Astrocyte (in vitro differentiated cells and primary cell): ENCODE data around the gene SCYL1. TPM values are rescaled to one million over a fixed set of nuclear protein-coding genes. Genes with fewer than 3 reads are reported as not detected.
A peak's percentile ranks its signal among the peaks of the same experiment; 100 is the strongest.

ENCODE experiments used
- DNase-seq: peaks from one replicate; pipeline ENCODE4 v3.0.0-alpha.2; 2010; ENCODE audit warnings: low read depth
- FAIRE-seq: peaks from 2 replicates; lab custom pipeline; 2011; peaks lifted over from hg19 to GRCh38; lab: Jason Lieb, UNC
- H2AFZ ChIP-seq: 2 replicates; pipeline ENCODE4 v1.6.0; 2012; ENCODE audit warnings: low read depth, low read length, inconsistent platforms
- H3K27ac ChIP-seq: 2 replicates; pipeline ENCODE4 v1.5.1; 2011; ENCODE audit warnings: low read depth, low read length, inconsistent platforms
- H3K27me3 ChIP-seq: 2 replicates; pipeline ENCODE4 v1.6.0; 2011; ENCODE audit warnings: low read length, inconsistent platforms; ENCODE audit not compliant: insufficient read depth
- H3K36me3 ChIP-seq: 2 replicates; pipeline ENCODE4 v1.5.1; 2011; ENCODE audit warnings: low read length, inconsistent platforms; ENCODE audit not compliant: insufficient read depth
- H3K4me1 ChIP-seq: 2 replicates; pipeline ENCODE4 v1.5.1; 2011; ENCODE audit warnings: low read length, inconsistent platforms; ENCODE audit not compliant: insufficient read depth
- H3K4me2 ChIP-seq: 2 replicates; pipeline ENCODE4 v1.6.0; 2012; ENCODE audit warnings: low read length, inconsistent platforms
- H3K4me3 ChIP-seq: 2 replicates; pipeline ENCODE4 v1.5.1; 2011; ENCODE audit warnings: low read depth, mild to moderate bottlenecking, low read length, inconsistent platforms; ENCODE audit not compliant: insufficient read depth
- H3K79me2 ChIP-seq: 2 replicates; pipeline ENCODE4 v1.6.0; 2012; ENCODE audit warnings: mild to moderate bottlenecking, low read length, inconsistent platforms; ENCODE audit not compliant: insufficient read depth
- H3K9ac ChIP-seq: 2 replicates; pipeline ENCODE4 v1.6.0; 2012; ENCODE audit warnings: mild to moderate bottlenecking, low read length, inconsistent platforms
- H3K9me3 ChIP-seq: 2 replicates; pipeline ENCODE4 v1.5.1; 2012; ENCODE audit warnings: low read depth, mild to moderate bottlenecking, low read length, inconsistent platforms; ENCODE audit not compliant: insufficient read depth
- H4K20me1 ChIP-seq: 2 replicates; pipeline ENCODE4 v1.6.0; 2012; ENCODE audit warnings: low read length, inconsistent platforms; ENCODE audit not compliant: insufficient read depth
- H3K27ac Mint-ChIP-seq: one replicate; pipeline ENCODE4 v1.8.0; 2021; ENCODE audit warnings: mild to moderate bottlenecking, mixed read lengths; ENCODE audit not compliant: unreplicated experiment
- H3K27me3 Mint-ChIP-seq: one replicate; pipeline ENCODE4 v1.8.0; 2021; ENCODE audit warnings: low read depth, mixed read lengths; ENCODE audit not compliant: unreplicated experiment
- H3K36me3 Mint-ChIP-seq: one replicate; pipeline ENCODE4 v1.8.0; 2021; ENCODE audit warnings: low read depth, mixed read lengths; ENCODE audit not compliant: unreplicated experiment
- H3K4me1 Mint-ChIP-seq: one replicate; pipeline ENCODE4 v1.8.0; 2021; ENCODE audit warnings: low read depth, mixed read lengths; ENCODE audit not compliant: unreplicated experiment
- H3K4me3 Mint-ChIP-seq: one replicate; pipeline ENCODE4 v1.8.0; 2021; ENCODE audit warnings: mild to moderate bottlenecking, moderate library complexity, mixed read lengths; ENCODE audit not compliant: unreplicated experiment
- H3K9me3 Mint-ChIP-seq: one replicate; pipeline ENCODE4 v1.8.0; 2021; ENCODE audit warnings: mild to moderate bottlenecking, mixed read lengths; ENCODE audit not compliant: unreplicated experiment
- EZH2 ChIP-seq: IDR thresholded peaks from 2 replicates; pipeline ENCODE4 v1.6.1; 2012; ENCODE audit warnings: mild to moderate bottlenecking, low read length, inconsistent platforms; ENCODE audit not compliant: insufficient read depth
- total RNA-seq: library from RNA; stranded (reverse); gene quantifications from 2 replicates; pipeline ENCODE4 v1.2.1, GENCODE V29; 2021
- TF ChIP-seq, protein P1 (sequence below): IDR thresholded peaks from 2 replicates; pipeline ENCODE4 v1.5.1; 2011; ENCODE audit warnings: low read depth, mild to moderate bottlenecking, inconsistent platforms, low read length, moderate library complexity; ENCODE audit not compliant: insufficient read depth

SCYL1 gene
- total RNA-seq, 1 donor from 2014 or later = 106 TPM

DNA sequence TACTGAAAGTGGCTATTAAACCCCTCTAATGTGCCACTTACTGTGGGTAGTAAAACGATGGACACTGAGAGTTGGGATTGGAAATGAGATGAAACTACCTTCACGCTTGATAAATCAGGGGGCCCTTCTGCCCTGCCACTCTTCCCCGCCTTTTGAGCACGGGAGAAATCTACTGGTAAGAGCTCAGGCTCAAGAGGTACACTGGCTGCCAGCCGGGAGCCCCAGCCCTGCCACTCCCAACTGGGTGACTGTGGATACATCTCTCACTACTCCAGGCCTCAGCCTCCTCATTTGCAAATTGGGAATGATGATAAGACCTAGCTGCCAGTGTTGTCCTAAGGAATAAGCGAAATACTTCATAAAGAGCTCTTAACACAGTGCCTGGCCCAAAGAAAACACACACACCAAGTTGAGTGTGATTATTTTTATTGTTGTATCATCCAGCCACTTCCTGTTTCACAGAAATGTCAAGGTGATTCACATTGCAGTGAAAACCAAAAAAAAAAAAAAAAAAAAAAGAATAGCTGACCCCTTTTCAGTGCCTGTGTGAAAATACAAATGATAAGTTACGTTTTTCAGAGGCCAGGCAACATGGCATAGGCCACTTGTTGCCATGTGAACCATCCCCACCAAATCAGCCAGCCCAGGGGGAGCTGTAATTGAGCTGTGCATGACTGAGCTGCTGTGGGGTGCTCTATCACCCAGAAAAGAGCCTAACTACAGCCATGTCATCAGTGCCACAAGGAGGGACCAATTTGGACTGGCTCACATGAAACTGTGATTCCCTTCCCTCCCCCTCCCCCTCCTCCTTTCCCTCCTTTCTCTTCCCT, 41.0 kb downstream of the SCYL1 start:
- H4K20me1 ChIP-seq = peaks cover 2% of the 10 kb centered on the region
- no peaks in the 10 kb centered on the region for H3K36me3 ChIP-seq
- H3K79me2 ChIP-seq = peaks cover 28% of the 10 kb centered on the region
- no peak overlapping the region for H3K9ac ChIP-seq
- Mint-ChIP-seq H3K4me1 (peaks cover 14% of the 10 kb centered on the region), H3K27ac (peak overlapping the region; percentile 18), H3K9me3 (no peaks in the 10 kb centered on the region), H3K4me3 (peak overlapping the region; percentile 40), H3K36me3 (peaks cover 2% of the 10 kb centered on the region), H3K27me3 (no peaks in the 10 kb centered on the region)
- no peaks in the 10 kb centered on the region for H3K9me3 ChIP-seq
- H3K27me3 ChIP-seq = no peaks in the 10 kb centered on the region
- H2AFZ ChIP-seq = no peak overlapping the region
- FAIRE-seq (no peak), DNase-seq (peak; percentile 61)
- H3K4me3 ChIP-seq = no peak overlapping the region
- H3K4me1 ChIP-seq = peaks cover 29% of the 10 kb centered on the region
- no peak for TF ChIP-seq EZH2
- TF ChIP-seq, protein P1, sequence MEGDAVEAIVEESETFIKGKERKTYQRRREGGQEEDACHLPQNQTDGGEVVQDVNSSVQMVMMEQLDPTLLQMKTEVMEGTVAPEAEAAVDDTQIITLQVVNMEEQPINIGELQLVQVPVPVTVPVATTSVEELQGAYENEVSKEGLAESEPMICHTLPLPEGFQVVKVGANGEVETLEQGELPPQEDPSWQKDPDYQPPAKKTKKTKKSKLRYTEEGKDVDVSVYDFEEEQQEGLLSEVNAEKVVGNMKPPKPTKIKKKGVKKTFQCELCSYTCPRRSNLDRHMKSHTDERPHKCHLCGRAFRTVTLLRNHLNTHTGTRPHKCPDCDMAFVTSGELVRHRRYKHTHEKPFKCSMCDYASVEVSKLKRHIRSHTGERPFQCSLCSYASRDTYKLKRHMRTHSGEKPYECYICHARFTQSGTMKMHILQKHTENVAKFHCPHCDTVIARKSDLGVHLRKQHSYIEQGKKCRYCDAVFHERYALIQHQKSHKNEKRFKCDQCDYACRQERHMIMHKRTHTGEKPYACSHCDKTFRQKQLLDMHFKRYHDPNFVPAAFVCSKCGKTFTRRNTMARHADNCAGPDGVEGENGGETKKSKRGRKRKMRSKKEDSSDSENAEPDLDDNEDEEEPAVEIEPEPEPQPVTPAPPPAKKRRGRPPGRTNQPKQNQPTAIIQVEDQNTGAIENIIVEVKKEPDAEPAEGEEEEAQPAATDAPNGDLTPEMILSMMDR = no peak
- peak overlapping the region; percentile 57 for H3K4me2 ChIP-seq
- H3K27ac ChIP-seq = peak overlapping the region; percentile 24

DNA sequence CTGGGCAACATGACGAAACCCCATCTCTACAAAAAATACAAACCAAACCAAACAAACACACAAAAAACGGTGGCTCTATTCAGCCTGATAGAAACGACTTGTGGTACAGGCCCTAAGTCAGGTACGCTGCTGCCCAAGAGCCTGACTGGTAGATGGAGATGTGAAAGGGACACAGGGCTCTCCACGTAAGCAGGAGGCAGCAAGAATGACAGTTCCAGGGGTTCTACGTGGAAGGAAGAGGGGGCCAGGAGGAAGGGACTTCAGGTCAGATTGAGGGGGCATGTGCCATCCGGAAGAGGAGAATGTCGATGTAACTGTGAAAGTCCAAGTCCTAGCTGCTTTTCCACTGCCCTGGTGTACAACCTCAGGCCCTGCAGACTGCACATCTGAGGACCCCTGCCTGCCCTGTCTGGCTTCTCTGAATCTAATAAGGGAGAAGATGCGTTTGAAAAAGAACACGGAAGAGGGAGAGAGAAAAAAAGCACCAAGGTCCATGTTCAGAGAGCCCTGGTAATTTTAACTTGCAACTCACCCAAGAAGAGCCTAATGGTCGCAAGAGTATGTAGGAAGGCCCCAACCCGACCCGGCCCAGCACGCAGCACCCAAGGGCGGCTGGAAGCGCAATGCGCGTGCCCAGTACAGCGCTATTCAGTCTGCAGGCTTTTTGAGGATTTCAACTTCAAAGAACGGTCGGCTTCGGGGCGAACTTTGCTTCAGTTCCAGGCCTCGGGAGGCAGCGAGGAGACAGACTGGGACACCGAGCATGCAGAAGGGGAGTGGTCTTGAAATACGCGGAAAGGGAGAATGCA, 44.5 kb downstream of the SCYL1 start:
- H3K9me3 ChIP-seq = no peaks in the 10 kb centered on the region

More for the DNA sequence above, 44.5 kb downstream of the SCYL1 start:
- DNase-seq (no peak), FAIRE-seq (no peak)
- H3K9ac ChIP-seq = peak overlapping the region; percentile 91
- no peaks in the 10 kb centered on the region for H3K27me3 ChIP-seq
- H3K27me3 Mint-ChIP-seq = no peaks in the 10 kb centered on the region
- H3K4me3 Mint-ChIP-seq = peak overlapping the region; percentile 98
- peaks cover 2% of the 10 kb centered on the region for H3K36me3 Mint-ChIP-seq
- no peaks in the 10 kb centered on the region for H3K9me3 Mint-ChIP-seq
- H3K4me1 ChIP-seq = peaks cover 49% of the 10 kb centered on the region
- peak overlapping the region; percentile 98 for H3K4me2 ChIP-seq
- H3K27ac Mint-ChIP-seq = peak overlapping the region; percentile 87
- H3K27ac ChIP-seq = peak overlapping the region; percentile 72
- H3K36me3 ChIP-seq = no peaks in the 10 kb centered on the region
- peak overlapping the region; percentile 85 for H2AFZ ChIP-seq
- peaks cover 58% of the 10 kb centered on the region for H3K79me2 ChIP-seq
- peak overlapping the region; percentile 91 for H3K4me3 ChIP-seq
- TF ChIP-seq, protein P1 = no peak
- no peak for TF ChIP-seq EZH2
- peaks cover 27% of the 10 kb centered on the region for H4K20me1 ChIP-seq
- peaks cover 25% of the 10 kb centered on the region for H3K4me1 Mint-ChIP-seq
